HG03457 (cell line): ENCODE data around the gene SMARCE1.
A peak's percentile ranks its signal among the peaks of the same experiment; 100 is the strongest.

Experiments
- ATAC-seq: cut with Tn5 transposase; IDR thresholded peaks from one replicate; pipeline ENCODE4 v1.9.1; 2021; ENCODE audit warnings: moderate number of reproducible peaks; ENCODE audit not compliant: unreplicated experiment

SMARCE1 gene

GRCh38 chr17:40647624-40648383, at the start of gene SMARCE1:
TSS of gene SMARCE1 (minus strand) at chr17:40647818. CDS start at chr17:40645802, 2,016 bp downstream.
- ATAC-seq, result peak; percentile 46

DNA sequence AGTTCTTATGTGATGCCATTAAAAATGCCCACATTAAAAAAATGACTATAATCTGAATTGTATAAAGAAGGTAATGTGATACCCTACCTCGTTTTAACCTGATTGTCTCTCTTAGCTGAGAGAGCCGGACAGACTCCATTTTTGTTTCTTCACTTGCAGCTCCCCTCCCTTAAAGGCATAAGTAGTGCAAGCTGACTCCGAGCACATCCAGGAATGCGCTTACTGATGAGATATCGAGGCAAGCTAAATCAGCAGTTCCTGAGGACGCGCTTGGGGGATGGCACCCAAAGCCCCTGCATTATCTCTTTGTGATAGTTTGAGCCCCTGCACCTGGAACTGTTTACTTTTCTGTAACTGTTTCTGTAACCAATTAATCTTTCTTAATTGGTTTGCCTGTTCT, 49.7 kb upstream of the SMARCE1 start:
- ATAC-seq, result no peak

- no peak for ATAC-seq
Measured at GRCh38 chr17:40696651-40697072, 49.0 kb upstream of the SMARCE1 start.

DNA sequence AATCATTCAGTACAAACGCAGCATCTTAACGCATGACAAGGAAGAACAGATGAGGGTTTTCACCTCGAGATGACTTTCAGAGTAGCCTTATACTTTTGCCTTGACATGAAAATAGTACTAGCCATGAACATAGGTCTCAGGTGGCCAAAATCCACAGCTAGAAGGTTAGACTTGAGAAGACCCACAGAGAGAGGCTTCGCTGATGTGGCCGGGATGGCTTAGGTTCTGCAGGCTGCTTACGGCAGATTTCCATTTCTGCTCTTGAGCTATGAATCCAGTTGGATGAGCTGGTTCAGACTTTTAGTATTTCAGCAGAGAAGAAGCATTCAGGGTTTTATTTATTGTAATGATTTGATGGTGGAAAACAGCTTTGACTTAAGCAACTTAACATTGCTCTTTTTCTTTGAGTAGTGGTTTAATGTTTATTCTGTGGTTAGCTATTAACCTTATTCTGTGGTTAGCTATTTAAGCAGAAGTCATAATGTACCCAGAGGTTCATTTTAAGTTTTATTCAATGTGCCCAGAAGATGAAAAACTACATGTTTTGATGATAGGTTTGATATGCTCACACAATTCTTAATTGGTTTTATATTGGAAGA, 48.4 kb upstream of the SMARCE1 start:
- ATAC-seq, result no peak

- ATAC-seq, result no peak
Measured at GRCh38 chr17:40694584-40694983, 47.0 kb upstream of the SMARCE1 start.

GRCh38 chr17:40687106-40687505, 39.5 kb upstream of the SMARCE1 start:
- ATAC-seq, result no peak

DNA sequence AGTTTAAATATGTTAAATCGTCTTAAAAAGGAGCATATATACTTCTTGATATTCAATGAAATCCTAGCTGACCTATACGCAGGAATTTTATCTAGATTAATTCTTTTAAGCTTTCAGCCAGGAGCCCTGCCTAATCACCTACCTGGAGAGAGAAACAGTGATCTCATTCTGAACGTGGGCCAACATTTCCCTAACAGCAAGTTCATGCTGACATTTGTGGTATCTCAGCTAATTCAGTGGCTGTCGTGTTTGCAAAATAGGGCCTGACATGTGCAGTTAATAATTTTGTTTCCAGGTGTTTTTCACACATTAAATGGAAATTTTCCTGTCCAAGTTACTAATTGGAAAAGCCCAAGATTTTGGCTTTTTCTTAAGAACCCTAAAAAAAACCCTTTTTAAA, 38.6 kb upstream of the SMARCE1 start:
- no peak for ATAC-seq

GRCh38 chr17:40680998-40681397, 33.4 kb upstream of the SMARCE1 start:
- no peak for ATAC-seq

GRCh38 chr17:40679523-40679907, 31.9 kb upstream of the SMARCE1 start:
- no peak for ATAC-seq

GRCh38 chr17:40678902-40679522, 31.4 kb upstream of the SMARCE1 start:
- no peak for ATAC-seq

DNA sequence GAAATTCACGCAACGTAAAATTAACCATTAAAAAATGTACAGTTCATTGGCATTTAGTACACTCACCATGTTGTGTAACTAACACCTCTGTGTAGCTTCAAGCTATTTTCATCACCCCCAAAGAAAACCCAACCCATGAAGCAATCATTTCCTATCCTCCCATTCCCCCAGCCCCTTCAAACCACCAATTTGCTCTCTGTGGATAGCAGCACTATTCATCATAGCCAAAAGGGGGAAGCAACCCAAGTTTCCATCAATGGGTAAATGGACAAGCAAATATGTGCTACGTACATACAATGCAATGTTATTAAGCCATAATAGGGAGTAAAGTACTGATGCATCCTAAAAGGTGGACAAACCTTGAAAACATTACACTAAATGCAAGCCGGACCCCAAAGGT, 28.3 kb upstream of the SMARCE1 start:
- ATAC-seq, result no peak

DNA sequence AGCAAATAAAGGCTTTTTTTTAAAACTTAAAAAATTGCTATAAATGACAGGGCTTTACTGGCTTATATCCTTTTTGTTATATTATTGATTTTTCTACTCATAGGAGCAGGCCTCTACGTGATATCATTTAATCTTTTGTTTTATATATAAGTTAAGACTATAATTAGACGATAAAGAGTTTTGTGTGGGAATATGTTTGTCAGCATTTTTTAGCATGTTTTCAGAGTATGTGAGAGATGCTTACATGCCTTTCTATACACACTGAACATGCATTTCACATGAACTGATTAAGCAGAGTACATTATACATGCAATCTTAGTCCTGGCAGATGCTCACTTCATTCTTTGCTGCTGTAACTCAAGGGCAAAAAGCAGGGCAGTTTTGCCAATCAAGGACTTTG, 25.0 kb upstream of the SMARCE1 start:
- no peak for ATAC-seq

DNA sequence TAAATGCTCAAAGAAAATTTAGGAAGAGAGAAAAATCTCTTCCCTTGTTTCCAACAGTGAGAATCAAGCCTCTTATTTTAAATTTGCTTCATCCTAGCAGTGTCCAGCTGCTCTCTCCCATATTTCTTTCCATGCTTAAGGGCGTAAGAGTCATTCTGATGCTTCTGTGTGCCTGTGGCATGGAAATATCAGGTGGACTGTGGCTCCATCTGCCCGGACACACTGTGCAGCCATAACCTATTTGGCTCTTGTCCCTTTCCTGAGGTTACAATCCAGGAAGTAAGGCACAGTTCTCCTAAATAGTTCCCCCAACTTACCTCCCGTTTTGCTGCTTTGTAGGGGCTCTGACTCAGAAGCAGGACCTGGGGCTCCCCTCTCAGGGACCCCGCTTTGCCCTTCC, 23.7 kb upstream of the SMARCE1 start:
- no peak for ATAC-seq

- no peak for ATAC-seq
Measured at GRCh38 chr17:40666331-40666730, 18.7 kb upstream of the SMARCE1 start.

DNA sequence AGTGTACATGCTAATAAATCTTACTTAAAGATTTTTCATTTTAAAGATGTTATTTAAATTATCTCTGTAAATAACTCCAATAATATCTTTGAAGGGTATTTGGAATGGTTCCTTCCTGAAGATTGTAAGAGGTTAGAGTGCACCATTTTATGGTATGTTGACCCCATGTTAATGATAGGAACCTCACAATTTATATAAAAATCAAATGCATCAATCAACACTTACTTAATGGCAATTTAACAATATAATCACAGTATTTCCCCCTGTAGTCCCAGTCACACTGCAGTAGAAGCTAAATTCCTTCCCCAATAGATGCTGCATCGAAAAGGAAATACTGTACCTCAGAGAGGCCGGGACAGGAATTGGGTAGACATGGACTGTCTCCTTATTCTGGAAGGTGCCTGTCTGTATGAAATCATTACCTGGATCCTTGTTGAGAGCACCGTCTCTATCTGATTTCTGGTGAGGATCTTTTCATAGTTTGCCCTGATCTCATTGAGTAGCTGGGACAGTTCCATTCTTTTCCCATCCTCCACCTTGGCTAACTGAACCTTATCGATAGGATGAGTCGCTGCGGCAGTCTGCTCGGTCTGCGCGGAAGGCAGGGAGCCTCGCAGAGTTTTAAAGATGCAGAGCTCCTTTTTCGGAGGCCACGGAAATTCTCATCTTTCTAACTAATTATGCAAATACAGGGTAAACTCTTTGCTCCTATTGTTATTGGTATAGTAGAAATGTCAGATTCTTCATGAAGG, 17.1 kb upstream of the SMARCE1 start, which contains the start of gene KRT222:
Gene KRT222, minus strand, starts transcription at position 596 of the 752 bp plus-strand sequence. Its CDS starts 78 bp downstream, at position 518.
- no peak for ATAC-seq

- no peak for ATAC-seq
Measured at GRCh38 chr17:40663252-40663651, 15.6 kb upstream of the SMARCE1 start.

GRCh38 chr17:40659911-40660310, 12.3 kb upstream of the SMARCE1 start:
- no peak for ATAC-seq

GRCh38 chr17:40658396-40658795, 10.8 kb upstream of the SMARCE1 start:
- ATAC-seq, result no peak

- no peak for ATAC-seq
Measured at GRCh38 chr17:40651939-40652338, 4.3 kb upstream of the SMARCE1 start.

- no peak for ATAC-seq
Measured at GRCh38 chr17:40648384-40648968, 858 bp upstream of the SMARCE1 start.
